Fibroblast of pulmonary artery (primary cell): Measurements from ENCODE around the gene LRTM1.

ENCODE experiments used
- DNase-seq: peaks from one replicate; pipeline ENCODE4 v3.0.0-alpha.2; 2010; ENCODE audit warnings: low read depth
- H3K4me3 ChIP-seq: replicated peaks from 2 replicates; pipeline ENCODE4 v1.5.1; 2011; ENCODE audit warnings: low read depth, mild to moderate bottlenecking, control low read depth, low read length, moderate library complexity
- CTCF ChIP-seq: IDR thresholded peaks from 2 replicates; pipeline ENCODE4 v1.5.1; 2011; ENCODE audit warnings: mild to moderate bottlenecking, control low read depth, low read length, inconsistent platforms; ENCODE audit errors: missing control alignments

LRTM1 gene

DNA sequence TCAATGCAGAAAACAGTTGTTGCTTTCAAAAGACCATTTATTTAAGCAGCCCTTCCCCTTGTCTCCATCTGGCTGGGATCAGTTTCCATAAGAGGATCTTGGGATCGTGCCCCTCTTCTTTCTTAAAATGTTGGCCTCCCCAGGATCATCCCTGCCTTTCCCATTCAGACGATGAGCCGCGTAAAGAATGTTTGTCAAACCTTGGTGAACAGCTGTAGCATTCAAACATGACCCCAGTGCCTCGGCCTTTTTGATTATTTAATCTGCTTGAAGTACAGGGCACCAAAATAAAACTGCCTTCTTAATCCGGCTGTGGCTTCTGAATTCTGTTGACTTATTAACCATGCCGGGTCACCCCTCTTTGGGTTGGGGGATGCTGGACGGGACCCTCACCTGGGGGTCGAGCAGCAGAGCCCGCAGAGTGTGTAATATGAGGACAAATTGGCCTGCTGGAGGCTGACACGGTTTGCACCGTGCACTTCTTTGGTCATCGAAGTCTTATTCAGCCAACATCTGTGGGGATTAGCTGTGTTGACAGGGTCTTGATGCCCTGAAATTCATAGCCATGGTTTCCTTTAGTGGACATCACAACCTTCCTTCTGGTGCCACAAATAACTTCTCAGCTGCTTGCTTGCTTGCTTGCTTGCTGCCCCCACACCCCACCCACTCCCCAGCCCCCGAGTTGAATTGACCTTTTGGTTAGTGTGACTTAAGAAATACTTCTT, at the start of gene LRTM1:
Gene LRTM1 (minus strand): TSS at position 14 of the 725 bp plus-strand sequence. CDS start 148 bp downstream, outside the sequence.
- no peak for TF ChIP-seq CTCF
- DNase-seq = no peak
- no peak within 1 kb of the TSS for H3K4me3 ChIP-seq

- DNase-seq = no peak
- no peak for TF ChIP-seq CTCF
- H3K4me3 ChIP-seq = no peak overlapping the region
Measured at GRCh38 chr3:54977439-54977838, 49.6 kb upstream of the LRTM1 start.

DNA sequence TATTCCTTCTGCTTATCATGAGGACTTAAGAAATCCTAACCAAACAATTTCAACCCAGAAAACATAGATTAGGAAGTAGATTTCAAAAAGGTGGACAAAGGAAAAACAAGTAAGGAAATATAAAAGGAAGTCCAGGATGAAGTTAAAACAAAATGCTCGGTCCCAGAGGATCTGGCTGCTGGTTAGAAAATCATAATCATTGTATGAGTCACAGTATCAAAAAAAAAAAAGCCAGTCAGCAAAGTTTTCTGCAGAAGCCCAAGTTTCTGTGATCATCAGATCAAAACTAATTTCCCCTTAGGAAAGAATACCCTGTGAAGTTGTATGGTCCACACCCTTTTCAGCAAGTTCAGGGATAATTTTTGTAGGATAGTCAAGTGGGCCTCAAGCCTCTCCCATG, 43.0 kb upstream of the LRTM1 start:
- DNase-seq = peak; percentile 35
- TF ChIP-seq CTCF = no peak
- no peak overlapping the region for H3K4me3 ChIP-seq

DNA sequence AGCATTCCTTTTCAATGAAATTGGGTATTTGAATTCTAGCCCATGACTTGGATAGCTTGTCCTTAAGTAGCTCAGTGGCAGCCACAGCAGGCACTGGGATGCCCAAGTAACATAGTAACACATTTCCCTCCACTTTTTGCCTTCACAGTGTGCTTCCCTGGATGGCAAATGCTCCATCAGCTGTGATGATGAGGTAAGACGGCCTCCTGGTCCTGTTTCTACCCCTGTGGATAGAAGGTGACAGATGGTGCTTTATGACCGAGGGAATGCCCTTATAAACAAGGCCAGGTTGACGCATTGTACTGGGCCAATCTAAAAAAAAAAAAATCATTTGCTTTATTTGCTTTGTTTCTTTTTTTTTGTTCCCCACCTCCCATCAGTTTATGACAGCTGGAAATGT, 41.8 kb upstream of the LRTM1 start:
- TF ChIP-seq CTCF = no peak
- no peak overlapping the region for H3K4me3 ChIP-seq
- no peak for DNase-seq

DNA sequence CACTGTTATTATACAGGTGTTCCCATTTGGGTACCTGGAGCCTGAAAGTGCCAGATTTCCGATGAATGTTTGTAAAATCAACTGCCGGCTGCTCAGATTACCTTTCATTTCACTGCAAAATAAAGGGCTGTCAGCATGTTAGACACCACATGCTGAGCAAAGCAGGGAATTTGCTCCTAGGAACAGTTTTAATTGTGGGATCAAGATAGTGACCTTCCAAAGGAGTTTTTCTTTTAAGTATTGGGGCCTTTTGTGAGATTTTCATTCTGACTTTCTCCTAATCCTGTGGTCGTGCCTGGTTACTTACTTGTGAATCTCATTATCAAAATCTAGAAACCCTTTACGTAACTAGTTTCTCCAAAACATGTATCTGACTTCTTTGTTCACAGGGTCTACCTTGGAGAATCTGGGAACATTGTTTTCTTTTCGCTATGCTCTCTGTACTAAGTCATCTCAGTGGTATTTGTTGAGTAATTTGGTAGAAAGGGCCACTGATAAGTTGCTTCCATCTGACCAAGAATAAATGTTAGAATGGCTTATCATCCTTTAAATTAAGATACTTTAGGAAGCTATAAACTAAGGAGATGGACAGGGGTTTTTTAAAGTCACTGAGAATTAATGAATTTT, 40.8 kb upstream of the LRTM1 start:
- DNase-seq = peak; percentile 77
- no peak for TF ChIP-seq CTCF
- no peak overlapping the region for H3K4me3 ChIP-seq

- H3K4me3 ChIP-seq = no peak overlapping the region
- DNase-seq = peak; percentile 46
- TF ChIP-seq CTCF = no peak
Measured at GRCh38 chr3:54967731-54968161, 39.9 kb upstream of the LRTM1 start.
